Peyer's patch (tissue), 4 donors: Measurements from ENCODE around the gene ST6GAL1. TPM values are rescaled to one million over a fixed set of nuclear protein-coding genes. Genes with fewer than 3 reads are reported as not detected.

Experiments used
- DNase-seq, 3 donors: peaks; one replicate each; pipeline ENCODE4 v3.0.0-alpha.2; 2017 to 2019
- H3K27ac ChIP-seq, 4 donors: fragments of 200-600 bp; sonication (generic); one replicate each; pipeline ENCODE4 v1.5.1; 2016 to 2019
- H3K27me3 ChIP-seq, 2 donors: fragments of 200-600 bp; sonication (generic); one replicate each; pipeline ENCODE4 v1.5.1; 2019
- H3K36me3 ChIP-seq, 3 donors: fragments of 200-600 bp; sonication (generic); one replicate each; pipeline ENCODE4 v1.5.1; 2016 to 2019
- H3K4me1 ChIP-seq, 4 donors: fragments of 200-600 bp; sonication (generic); one replicate each; pipeline ENCODE4 v1.5.1; 2016 to 2019
- H3K4me3 ChIP-seq, 4 donors: fragments of 200-600 bp; sonication (generic); 1 replicate in 3 of 4; 2 replicates in 1 of 4; pipeline ENCODE4 v1.5.1; 2016 to 2019; ENCODE audit warnings: mild to moderate bottlenecking in 1 of 4
- H3K9me3 ChIP-seq, 4 donors: fragments of 200-600 bp; sonication (generic); one replicate each; pipeline ENCODE4 v1.5.1; 2016 to 2019; ENCODE audit warnings: mild to moderate bottlenecking in 1 of 4
- POLR2A ChIP-seq, 2 donors: fragments of 450-650 bp; IDR thresholded peaks; one replicate each; pipeline ENCODE4 v1.5.1; 2017; ENCODE audit warnings: antibody characterized with exemption in 2 of 2, mild to moderate bottlenecking in 2 of 2, moderate library complexity in 2 of 2
- total RNA-seq, 4 donors: library from RNA; depleted of rRNA; stranded (reverse); fragments of >200 nt; gene quantifications; one replicate each; pipeline ENCODE4 v1.1.0, GENCODE V29; 2016
- TF ChIP-seq, protein P1 (sequence below), 6 experiments: fragments of 450-650 bp in 4 of 6; fragments of 200-600 bp in 2 of 6; sonication (generic) in 1 of 6; IDR thresholded peaks; one replicate each; pipeline ENCODE4 v1.5.1; 2017 to 2019; ENCODE audit warnings: antibody characterized with exemption in 6 of 6, mild to moderate bottlenecking in 3 of 6, moderate library complexity in 1 of 6

ST6GAL1 gene
- total RNA-seq, 4 donors from 2014 or later, result 3.7 to 96.6 (median 14.9) TPM

DNA sequence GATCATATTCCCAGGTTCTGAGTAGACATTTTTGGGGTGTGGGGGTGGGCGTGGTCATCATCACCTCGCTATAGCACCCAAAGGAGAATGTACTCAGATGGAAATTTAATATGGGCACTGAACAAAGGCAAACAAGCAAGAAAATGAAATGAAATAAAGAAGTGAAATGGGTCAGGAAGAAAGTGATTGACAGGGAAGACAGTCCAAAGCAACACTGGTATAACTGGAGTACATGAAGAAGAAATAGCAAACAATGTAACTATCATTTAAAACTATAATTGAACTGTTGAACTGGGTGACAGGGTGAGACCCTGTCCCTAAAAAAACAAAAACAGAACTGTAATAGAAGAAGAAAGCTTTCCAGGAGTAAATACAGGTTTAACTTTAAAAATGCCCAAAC, 184.2 kb downstream of the ST6GAL1 start:
- Histone ChIP-seq H3K27ac (no peak overlapping the region), H3K9me3 (no peaks in the 10 kb centered on the region)

DNA sequence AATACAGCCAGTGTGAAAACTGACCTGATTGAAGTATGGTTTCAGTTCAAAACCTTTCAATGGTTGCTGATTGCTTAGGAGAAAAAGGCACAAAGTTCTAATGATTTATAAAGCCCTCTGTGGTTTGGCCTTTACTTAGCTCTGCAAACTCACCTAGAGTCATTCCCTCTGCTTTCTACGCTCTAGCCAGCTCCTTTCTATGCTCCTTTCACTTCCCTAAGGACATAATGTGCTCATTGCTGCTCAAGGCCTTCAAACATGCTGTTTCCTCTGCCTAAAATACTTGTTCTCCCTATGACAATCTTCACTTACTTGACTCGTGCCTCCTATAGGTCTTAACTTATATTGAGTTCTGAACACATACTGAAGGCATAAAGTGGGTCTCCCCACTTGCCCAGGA, 190.0 kb downstream of the ST6GAL1 start:
- Histone ChIP-seq H3K4me1 (no peaks in the 10 kb centered on the region), H3K27ac (no peak overlapping the region), H3K9me3 (no peaks in the 10 kb centered on the region), H3K4me3 (no peak overlapping the region), H3K27me3 (no peaks in the 10 kb centered on the region), H3K36me3 (no peaks in the 10 kb centered on the region)
- TF ChIP-seq, protein P1, sequence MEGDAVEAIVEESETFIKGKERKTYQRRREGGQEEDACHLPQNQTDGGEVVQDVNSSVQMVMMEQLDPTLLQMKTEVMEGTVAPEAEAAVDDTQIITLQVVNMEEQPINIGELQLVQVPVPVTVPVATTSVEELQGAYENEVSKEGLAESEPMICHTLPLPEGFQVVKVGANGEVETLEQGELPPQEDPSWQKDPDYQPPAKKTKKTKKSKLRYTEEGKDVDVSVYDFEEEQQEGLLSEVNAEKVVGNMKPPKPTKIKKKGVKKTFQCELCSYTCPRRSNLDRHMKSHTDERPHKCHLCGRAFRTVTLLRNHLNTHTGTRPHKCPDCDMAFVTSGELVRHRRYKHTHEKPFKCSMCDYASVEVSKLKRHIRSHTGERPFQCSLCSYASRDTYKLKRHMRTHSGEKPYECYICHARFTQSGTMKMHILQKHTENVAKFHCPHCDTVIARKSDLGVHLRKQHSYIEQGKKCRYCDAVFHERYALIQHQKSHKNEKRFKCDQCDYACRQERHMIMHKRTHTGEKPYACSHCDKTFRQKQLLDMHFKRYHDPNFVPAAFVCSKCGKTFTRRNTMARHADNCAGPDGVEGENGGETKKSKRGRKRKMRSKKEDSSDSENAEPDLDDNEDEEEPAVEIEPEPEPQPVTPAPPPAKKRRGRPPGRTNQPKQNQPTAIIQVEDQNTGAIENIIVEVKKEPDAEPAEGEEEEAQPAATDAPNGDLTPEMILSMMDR (IDR thresholded peaks at IDR 0.05), result no peak
- TF ChIP-seq POLR2A (IDR thresholded peaks at IDR 0.05), result no peak
- DNase-seq, result no peak

More for the DNA sequence above, 184.2 kb downstream of the ST6GAL1 start:
- no peak for TF ChIP-seq POLR2A (IDR thresholded peaks at IDR 0.05)
- TF ChIP-seq, protein P1 (IDR thresholded peaks at IDR 0.05), result no peak
- no peak for DNase-seq
- H3K4me3 ChIP-seq, result no peak overlapping the region
- H3K4me1 ChIP-seq, result no peaks in the 10 kb centered on the region
- H3K27me3 ChIP-seq, result no peaks in the 10 kb centered on the region
- H3K36me3 ChIP-seq, result no peaks in the 10 kb centered on the region

DNA sequence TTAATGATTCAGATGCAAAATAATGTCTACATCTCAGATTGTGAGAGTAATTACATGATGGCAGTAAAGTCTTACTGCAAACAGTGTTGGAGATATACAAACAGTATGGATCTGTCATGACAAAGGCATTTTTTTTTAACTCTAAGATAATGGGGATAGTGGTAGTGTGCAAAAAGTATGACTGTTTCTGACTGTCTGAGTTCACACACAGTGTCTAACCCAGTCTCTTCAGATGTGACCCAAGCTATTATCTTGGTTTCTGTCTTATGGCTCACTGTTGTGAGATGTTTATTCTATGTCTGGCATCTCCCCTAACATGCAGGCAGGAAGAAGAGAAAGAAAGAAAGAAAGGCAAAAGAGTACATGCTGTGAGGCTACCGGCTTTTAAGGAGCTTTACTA, 191.9 kb downstream of the ST6GAL1 start:
- H3K36me3 ChIP-seq, result no peaks in the 10 kb centered on the region
- no peak overlapping the region for H3K4me3 ChIP-seq
- H3K27ac ChIP-seq, result no peak overlapping the region
- H3K4me1 ChIP-seq, result no peaks in the 10 kb centered on the region
- no peak for TF ChIP-seq POLR2A (IDR thresholded peaks at IDR 0.05)
- TF ChIP-seq, protein P1 (IDR thresholded peaks at IDR 0.05), result no peak
- DNase-seq, result no peak
- no peaks in the 10 kb centered on the region for H3K9me3 ChIP-seq
- H3K27me3 ChIP-seq, result no peaks in the 10 kb centered on the region

DNA sequence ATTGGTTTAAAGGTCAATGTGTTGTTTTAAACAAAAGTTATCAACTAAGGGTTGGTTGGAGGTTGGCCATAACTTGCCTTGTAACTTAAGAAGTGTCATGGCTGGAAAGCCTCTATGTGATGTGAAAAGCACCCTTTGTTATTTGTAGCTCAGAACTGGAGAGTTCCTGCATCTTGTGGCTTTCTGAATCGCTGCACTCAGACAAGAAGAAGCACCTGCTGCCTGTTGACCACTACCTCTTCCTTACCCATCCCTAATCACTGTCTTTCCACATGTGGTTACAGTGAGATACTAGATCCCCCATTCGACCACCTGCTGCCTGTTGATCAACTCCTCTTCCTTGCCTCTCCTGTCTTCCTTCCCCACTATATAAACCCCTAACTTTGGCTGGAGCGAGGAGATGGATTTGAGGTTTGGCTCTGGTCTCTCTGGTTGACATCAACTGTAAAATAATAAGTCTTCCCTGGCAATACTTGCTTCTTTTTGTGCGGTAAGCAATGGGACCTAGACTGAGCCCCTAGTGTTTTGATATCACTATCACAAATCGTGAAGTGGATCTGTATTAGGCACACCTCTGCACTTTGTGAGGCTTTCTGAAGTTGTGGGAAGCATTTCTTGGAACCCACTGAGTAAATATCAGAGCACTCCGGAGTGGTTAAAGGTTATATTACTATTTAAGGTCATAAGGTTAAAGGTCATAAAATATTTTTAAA, 195.1 kb downstream of the ST6GAL1 start:
- Histone ChIP-seq H3K9me3 (no peaks in the 10 kb centered on the region), H3K4me1 (peaks cover 0 to 3% (median 0%) of the 10 kb centered on the region in 4 donors)

More for the DNA sequence above, 195.1 kb downstream of the ST6GAL1 start:
- Histone ChIP-seq H3K36me3 (no peaks in the 10 kb centered on the region), H3K27me3 (no peaks in the 10 kb centered on the region), H3K27ac (no peak overlapping the region), H3K4me3 (no peak overlapping the region)
- peak in 1 of 3 donors; percentile 45 for DNase-seq
- TF ChIP-seq, protein P1 (IDR thresholded peaks at IDR 0.05), result no peak
- TF ChIP-seq POLR2A (IDR thresholded peaks at IDR 0.05), result no peak

Other genes with a start within 250 kb of the ST6GAL1 start
- 1 to 10 TPM in 1 of 4 donors, under 1 TPM in 1, not detected in 2; 0.57 to 1.1 TPM for gene KNG1, start 213.2 kb upstream of the ST6GAL1 start, total RNA-seq
- 100 to 1,000 TPM; 218 to 408 (median 262) TPM for gene EIF4A2, start 146.9 kb upstream of the ST6GAL1 start, total RNA-seq
- 10 to 100 TPM in 2 of 4 donors, 1 to 10 TPM in 2; 6.1 to 26.4 (median 10.6) TPM for gene RFC4, start 124.0 kb upstream of the ST6GAL1 start, total RNA-seq
- gene ADIPOQ, start 87.8 kb upstream of the ST6GAL1 start, total RNA-seq, result 1 to 10 TPM in 1 of 4 donors, under 1 TPM in 3; 0.38 to 5.8 (median 0.61) TPM
- 1 to 10 TPM in 1 of 4 donors, not detected in 3; 1.5 TPM for gene RPL39L, start 209.0 kb downstream of the ST6GAL1 start, total RNA-seq